ENCODE data around the gene LPIN3.
A peak's percentile ranks its signal among the peaks of the same experiment; 100 is the strongest.

LPIN3 gene

DNA sequence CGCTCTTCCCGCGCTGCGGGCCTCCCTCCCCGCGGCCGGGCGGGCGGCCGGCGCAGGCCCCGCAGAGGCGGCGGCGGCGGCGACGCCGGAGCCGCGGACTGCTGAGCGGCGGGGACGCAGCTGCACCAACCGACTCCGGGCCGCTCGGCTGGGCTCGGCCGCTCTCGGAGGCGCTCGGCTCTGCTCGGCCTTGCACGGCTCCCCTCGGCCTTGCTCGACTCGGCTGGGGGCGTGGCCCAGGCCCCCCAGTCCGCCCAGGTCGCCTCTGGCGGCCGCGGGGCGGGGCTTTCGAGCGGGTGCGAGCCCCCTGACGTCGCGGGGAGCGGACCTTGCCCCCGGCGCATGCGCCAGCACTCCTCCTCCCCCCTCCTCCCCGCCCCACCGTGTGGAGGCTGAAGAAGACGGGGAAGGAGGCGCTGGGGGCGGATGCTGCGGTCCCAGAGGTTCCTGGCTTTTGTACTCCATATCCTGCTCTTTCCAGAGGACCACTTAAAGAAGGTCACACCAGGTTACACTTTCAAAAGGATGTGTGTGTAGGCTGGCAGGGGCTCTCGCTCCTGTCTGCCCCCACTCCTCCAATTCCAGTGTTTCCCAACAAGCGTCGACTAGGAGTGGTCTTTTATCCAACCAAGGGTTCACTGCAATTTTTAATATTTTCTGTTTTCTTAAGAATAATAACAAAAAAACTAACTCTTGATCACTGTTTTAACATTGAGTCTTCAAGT is 22.9 kb upstream of the LPIN3 start, which contains the start of gene ZHX3:
Gene ZHX3, minus strand, starts transcription at position 186 of the 725 bp plus-strand sequence. CDS start 112,815 bp downstream, outside the sequence.
- Histone ChIP-seq H4K20me1 (ENCODE audit: insufficient read depth, low read length) (no peaks in the 10 kb centered on the region), H3F3A (ENCODE audit: insufficient read depth, low read length) (no peaks in the 10 kb centered on the region), H3K4me1 (ENCODE audit: low read length) (peaks cover 12% of the 10 kb centered on the region; the same call in 1 of the 2 replicates), H3K36me3 (replicated peaks; ENCODE audit: insufficient read depth, low read length) (no peaks in the 10 kb centered on the region), H3K9me2 (replicated peaks; ENCODE audit: insufficient read depth, low read length) (no peaks in the 10 kb centered on the region), H3K4me3 (ENCODE audit: low read length) (peak within 1 kb of the TSS; percentile 95), H3K4me2 (ENCODE audit: low read depth, low read length) (peak within 1 kb of the TSS; percentile 98), H3K27ac (ENCODE audit: low read length) (peak within 1 kb of the TSS; percentile 14; the same call in 1 of the 2 replicates), H2AFZ (ENCODE audit: low read length) (peak within 1 kb of the TSS; percentile 96), H3K9me3 (replicated peaks; ENCODE audit: insufficient read depth, low read length) (no peaks in the 10 kb centered on the region), H3K79me2 (ENCODE audit: low read length) (peaks cover 27% of the 10 kb centered on the region), H3K27me3 (replicated peaks; ENCODE audit: insufficient read depth, low read length) (no peaks in the 10 kb centered on the region), H3K9ac (ENCODE audit: low read length) (peak within 1 kb of the TSS; percentile 75)
- no peak for TF ChIP-seq EZH2 (optimal IDR thresholded peaks at IDR 0.05; ENCODE audit: low read depth, low read length)
- TF ChIP-seq, protein P1, sequence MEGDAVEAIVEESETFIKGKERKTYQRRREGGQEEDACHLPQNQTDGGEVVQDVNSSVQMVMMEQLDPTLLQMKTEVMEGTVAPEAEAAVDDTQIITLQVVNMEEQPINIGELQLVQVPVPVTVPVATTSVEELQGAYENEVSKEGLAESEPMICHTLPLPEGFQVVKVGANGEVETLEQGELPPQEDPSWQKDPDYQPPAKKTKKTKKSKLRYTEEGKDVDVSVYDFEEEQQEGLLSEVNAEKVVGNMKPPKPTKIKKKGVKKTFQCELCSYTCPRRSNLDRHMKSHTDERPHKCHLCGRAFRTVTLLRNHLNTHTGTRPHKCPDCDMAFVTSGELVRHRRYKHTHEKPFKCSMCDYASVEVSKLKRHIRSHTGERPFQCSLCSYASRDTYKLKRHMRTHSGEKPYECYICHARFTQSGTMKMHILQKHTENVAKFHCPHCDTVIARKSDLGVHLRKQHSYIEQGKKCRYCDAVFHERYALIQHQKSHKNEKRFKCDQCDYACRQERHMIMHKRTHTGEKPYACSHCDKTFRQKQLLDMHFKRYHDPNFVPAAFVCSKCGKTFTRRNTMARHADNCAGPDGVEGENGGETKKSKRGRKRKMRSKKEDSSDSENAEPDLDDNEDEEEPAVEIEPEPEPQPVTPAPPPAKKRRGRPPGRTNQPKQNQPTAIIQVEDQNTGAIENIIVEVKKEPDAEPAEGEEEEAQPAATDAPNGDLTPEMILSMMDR (IDR thresholded peaks at IDR 0.05; ENCODE audit: low read length) = no peak
- TF ChIP-seq EZH2phosphoT487 (IDR thresholded peaks at IDR 0.05; ENCODE audit: low read length) = no peak
- DNase-seq = peak; percentile 98

DNA sequence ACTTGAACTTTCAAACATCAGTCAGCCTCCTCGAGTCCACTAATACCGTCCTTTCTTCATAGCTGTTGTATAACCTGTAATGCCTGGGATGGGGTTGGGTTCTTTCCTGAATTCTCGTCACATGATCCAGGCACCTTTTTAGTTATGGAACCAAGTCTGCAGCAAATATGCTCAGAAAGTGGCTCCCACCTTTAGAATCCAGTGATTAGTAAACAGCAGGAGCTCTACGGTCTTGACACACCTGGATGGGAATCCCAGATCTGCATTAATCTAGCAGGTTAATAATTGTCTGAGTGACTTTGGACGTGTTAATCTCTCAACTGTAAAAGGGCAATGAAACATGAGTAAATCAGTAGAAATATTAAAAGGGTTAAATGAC is 22.4 kb upstream of the LPIN3 start:
- peak overlapping the region; percentile 96 for H2AFZ ChIP-seq (ENCODE audit: low read length)
- no peak overlapping the region for H3K9ac ChIP-seq (ENCODE audit: low read length)
- peak overlapping the region; percentile 98 for H3K4me2 ChIP-seq (ENCODE audit: low read depth, low read length)
- peak overlapping the region; percentile 83 for H3K4me3 ChIP-seq (ENCODE audit: low read length)
- H4K20me1 ChIP-seq (ENCODE audit: insufficient read depth, low read length) = no peaks in the 10 kb centered on the region
- peaks cover 12% of the 10 kb centered on the region; the same call in 1 of the 2 replicates for H3K4me1 ChIP-seq (ENCODE audit: low read length)
- no peak for DNase-seq
- no peaks in the 10 kb centered on the region for H3K9me2 ChIP-seq (replicated peaks; ENCODE audit: insufficient read depth, low read length)
- H3K36me3 ChIP-seq (replicated peaks; ENCODE audit: insufficient read depth, low read length) = no peaks in the 10 kb centered on the region
- H3K9me3 ChIP-seq (replicated peaks; ENCODE audit: insufficient read depth, low read length) = no peaks in the 10 kb centered on the region
- H3F3A ChIP-seq (ENCODE audit: insufficient read depth, low read length) = no peaks in the 10 kb centered on the region
- peaks cover 22% of the 10 kb centered on the region for H3K79me2 ChIP-seq (ENCODE audit: low read length)
- no peak overlapping the region for H3K27ac ChIP-seq (ENCODE audit: low read length)
- no peaks in the 10 kb centered on the region for H3K27me3 ChIP-seq (replicated peaks; ENCODE audit: insufficient read depth, low read length)
- TF ChIP-seq EZH2phosphoT487 (IDR thresholded peaks at IDR 0.05; ENCODE audit: low read length) (no peak), EZH2 (optimal IDR thresholded peaks at IDR 0.05; ENCODE audit: low read depth, low read length) (no peak)
- TF ChIP-seq, protein P1 (IDR thresholded peaks at IDR 0.05; ENCODE audit: low read length) = no peak

DNA sequence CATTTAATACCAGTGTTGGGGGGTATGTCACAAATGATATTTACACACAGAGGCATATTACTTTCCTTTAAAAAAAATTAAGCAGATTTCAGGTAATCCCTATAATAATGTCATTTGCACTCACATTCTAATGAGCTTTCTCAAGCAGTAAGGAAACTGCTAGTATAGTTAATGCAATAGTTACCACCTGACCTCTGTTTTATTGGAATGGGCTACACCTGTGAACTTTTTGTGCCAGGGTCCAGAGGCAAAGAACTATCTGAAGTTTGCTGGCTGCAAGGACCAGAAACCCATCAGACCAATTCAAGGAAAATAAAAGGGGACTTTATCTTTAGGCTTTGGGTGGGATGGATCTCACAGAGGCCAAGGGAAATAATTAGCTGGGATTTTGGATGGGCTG is 20.2 kb upstream of the LPIN3 start:
- Histone ChIP-seq H3K27ac (ENCODE audit: low read length) (no peak overlapping the region), H3K79me2 (ENCODE audit: low read length) (peaks cover 13% of the 10 kb centered on the region), H3K4me3 (ENCODE audit: low read length) (no peak overlapping the region), H3K4me1 (ENCODE audit: low read length) (peaks cover 12% of the 10 kb centered on the region; the same call in 1 of the 2 replicates), H3K9me2 (replicated peaks; ENCODE audit: insufficient read depth, low read length) (no peaks in the 10 kb centered on the region), H3K9me3 (replicated peaks; ENCODE audit: insufficient read depth, low read length) (no peaks in the 10 kb centered on the region), H3F3A (ENCODE audit: insufficient read depth, low read length) (no peaks in the 10 kb centered on the region), H3K4me2 (ENCODE audit: low read depth, low read length) (no peak overlapping the region), H4K20me1 (ENCODE audit: insufficient read depth, low read length) (no peaks in the 10 kb centered on the region), H3K27me3 (replicated peaks; ENCODE audit: insufficient read depth, low read length) (no peaks in the 10 kb centered on the region), H3K36me3 (replicated peaks; ENCODE audit: insufficient read depth, low read length) (no peaks in the 10 kb centered on the region), H2AFZ (ENCODE audit: low read length) (no peak overlapping the region), H3K9ac (ENCODE audit: low read length) (no peak overlapping the region)
- TF ChIP-seq EZH2phosphoT487 (IDR thresholded peaks at IDR 0.05; ENCODE audit: low read length) (no peak), EZH2 (optimal IDR thresholded peaks at IDR 0.05; ENCODE audit: low read depth, low read length) (no peak)
- TF ChIP-seq, protein P1 (IDR thresholded peaks at IDR 0.05; ENCODE audit: low read length) = no peak
- DNase-seq = no peak
